ENCODE measurements around the gene GRM7.

GRM7 gene

GRCh38 chr3:6985848-6986247 lies 124.9 kb downstream of the GRM7 start:
- DNase-seq = no peak

- DNase-seq = no peak
These were observed 128.8 kb downstream of the GRM7 start for GRCh38 chr3:6989608-6990291.

- no peak for DNase-seq
These were observed 133.3 kb downstream of the GRM7 start for GRCh38 chr3:6994081-6994668.

GRCh38 chr3:7000501-7000900 lies 139.6 kb downstream of the GRM7 start:
- DNase-seq = no peak

- DNase-seq = no peak
These were observed 140.5 kb downstream of the GRM7 start for GRCh38 chr3:7001370-7001769.

GRCh38 chr3:7015683-7016440 lies 154.9 kb downstream of the GRM7 start:
- no peak for DNase-seq

GRCh38 chr3:7025581-7026300 lies 164.8 kb downstream of the GRM7 start:
- DNase-seq = no peak

- no peak for DNase-seq
These were observed 168.6 kb downstream of the GRM7 start for GRCh38 chr3:7029562-7029961.

- no peak for DNase-seq
These were observed 177.5 kb downstream of the GRM7 start for GRCh38 chr3:7038394-7038793.

- DNase-seq = no peak
These were observed 201.8 kb downstream of the GRM7 start for GRCh38 chr3:7062714-7063113.

- DNase-seq = no peak
These were observed 209.5 kb downstream of the GRM7 start for GRCh38 chr3:7070461-7070860.

GRCh38 chr3:7074217-7074616 lies 213.3 kb downstream of the GRM7 start:
- no peak for DNase-seq

GRCh38 chr3:7075117-7075516 lies 214.2 kb downstream of the GRM7 start:
- no peak for DNase-seq

GRCh38 chr3:7075901-7076300 lies 215.0 kb downstream of the GRM7 start:
- no peak for DNase-seq

- DNase-seq = no peak
These were observed 221.3 kb downstream of the GRM7 start for GRCh38 chr3:7082244-7082643.

GRCh38 chr3:7086417-7086816 lies 225.5 kb downstream of the GRM7 start:
- DNase-seq = no peak

GRCh38 chr3:7095116-7095515 lies 234.2 kb downstream of the GRM7 start:
- DNase-seq = no peak

GRCh38 chr3:7100136-7100535 lies 239.2 kb downstream of the GRM7 start:
- no peak for DNase-seq

- no peak for DNase-seq
These were observed 245.7 kb downstream of the GRM7 start for GRCh38 chr3:7106635-7107034.

GRCh38 chr3:7112523-7113056 lies 251.7 kb downstream of the GRM7 start:
- DNase-seq = no peak

GRCh38 chr3:7144697-7145308 lies 283.9 kb downstream of the GRM7 start:
- peak; percentile 45 for DNase-seq

GRCh38 chr3:7146529-7146928 lies 285.6 kb downstream of the GRM7 start:
- no peak for DNase-seq

GRCh38 chr3:7158516-7158915 lies 297.6 kb downstream of the GRM7 start:
- no peak for DNase-seq
